ENCODE data around the gene AGAP1. TPM values are rescaled to one million over a fixed set of nuclear protein-coding genes. Genes with fewer than 3 reads are reported as not detected.

The AGAP1 gene
- total and polyA plus RNA-seq, 4 donors, result 36.1 to 79.4 (median 52.6) TPM

DNA sequence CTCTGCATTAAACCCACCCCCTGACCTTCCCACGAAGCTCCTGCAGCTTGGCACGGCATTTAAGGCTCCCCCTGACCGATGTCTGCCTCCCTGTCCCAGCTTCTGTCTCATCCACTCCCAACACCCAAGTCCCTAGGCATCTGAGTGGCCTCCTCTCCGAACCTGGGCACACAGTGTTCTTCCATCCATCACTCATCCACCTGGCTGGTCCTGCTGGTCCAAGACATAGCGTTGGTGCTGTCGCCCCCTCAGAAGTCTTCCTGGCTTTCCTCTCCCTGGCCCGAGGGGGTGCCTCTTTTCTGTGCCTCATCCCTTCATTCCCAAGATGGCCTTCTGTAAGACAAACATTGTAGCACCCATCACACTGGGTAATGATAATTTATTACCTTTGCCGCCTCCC is 350.7 kb downstream of the AGAP1 start:
- H3K4me1 ChIP-seq (ENCODE audit: control insufficient read depth, insufficient read depth, low read length), result peaks cover 18% of the 10 kb centered on the region
- DNase-seq (ENCODE audit: low read depth in 4 of 6, low spot score in 6 of 6), result no peak
- H3K4me3 ChIP-seq (ENCODE audit: low read depth, low read length), result no peak overlapping the region
- peaks cover 21% of the 10 kb centered on the region for H3K36me3 ChIP-seq (ENCODE audit: control insufficient read depth, insufficient read depth, low read length)
- H3K27ac ChIP-seq (ENCODE audit: low read depth, low read length), result no peak overlapping the region
- no peaks in the 10 kb centered on the region for H3K27me3 ChIP-seq (ENCODE audit: control insufficient read depth, insufficient read depth, low read length)
- no peaks in the 10 kb centered on the region for H3K9me3 ChIP-seq (ENCODE audit: control insufficient read depth, insufficient read depth, low read length)
- 97% methylated on average over 7 of the region's 8 CpGs for WGBS (ENCODE audit: insufficient coverage)

- Histone ChIP-seq H3K36me3 (ENCODE audit: control insufficient read depth, insufficient read depth, low read length) (peaks cover 22% of the 10 kb centered on the region), H3K27me3 (ENCODE audit: control insufficient read depth, insufficient read depth, low read length) (no peaks in the 10 kb centered on the region), H3K27ac (ENCODE audit: low read depth, low read length) (no peak overlapping the region), H3K9me3 (ENCODE audit: control insufficient read depth, insufficient read depth, low read length) (no peaks in the 10 kb centered on the region), H3K4me3 (ENCODE audit: low read depth, low read length) (no peak overlapping the region), H3K4me1 (ENCODE audit: control insufficient read depth, insufficient read depth, low read length) (peaks cover 23% of the 10 kb centered on the region)
- DNase-seq (ENCODE audit: low read depth in 4 of 6, low spot score in 6 of 6), result no peak
- 84% methylated on average over 2 of the region's 6 CpGs for WGBS (ENCODE audit: insufficient coverage)
Measured at GRCh38 chr2:235845245-235845644, 351.4 kb downstream of the AGAP1 start.

DNA sequence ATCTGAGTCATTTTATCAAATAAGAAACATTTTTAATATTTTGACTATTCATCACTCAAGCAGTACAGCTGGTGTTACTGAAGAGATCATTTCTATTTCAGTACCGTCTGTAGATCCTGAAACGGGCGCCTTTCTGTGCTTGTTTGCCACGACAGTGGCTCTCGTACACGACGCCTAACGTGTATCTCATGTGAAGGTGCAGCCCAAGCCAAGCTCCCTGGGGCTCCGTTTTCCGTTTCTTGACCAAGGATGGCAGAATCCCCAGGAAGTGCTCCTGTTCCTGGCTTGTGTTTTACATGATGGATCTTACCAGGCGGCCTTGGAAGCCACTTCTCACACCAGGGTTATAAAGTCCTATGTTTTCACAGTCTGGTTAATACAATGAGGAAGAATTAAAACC is 353.7 kb downstream of the AGAP1 start:
- H3K27me3 ChIP-seq (ENCODE audit: control insufficient read depth, insufficient read depth, low read length), result no peaks in the 10 kb centered on the region
- no peaks in the 10 kb centered on the region for H3K9me3 ChIP-seq (ENCODE audit: control insufficient read depth, insufficient read depth, low read length)
- H3K4me3 ChIP-seq (ENCODE audit: low read depth, low read length), result no peak overlapping the region
- no peak for DNase-seq (ENCODE audit: low read depth in 4 of 6, low spot score in 6 of 6)
- no peak overlapping the region for H3K27ac ChIP-seq (ENCODE audit: low read depth, low read length)
- H3K36me3 ChIP-seq (ENCODE audit: control insufficient read depth, insufficient read depth, low read length), result peaks cover 22% of the 10 kb centered on the region
- peaks cover 43% of the 10 kb centered on the region for H3K4me1 ChIP-seq (ENCODE audit: control insufficient read depth, insufficient read depth, low read length)
- 78% methylated on average over 10 of the region's 11 CpGs for WGBS (ENCODE audit: insufficient coverage)

GRCh38 chr2:235848055-235848454 is 354.2 kb downstream of the AGAP1 start:
- Histone ChIP-seq H3K4me1 (ENCODE audit: control insufficient read depth, insufficient read depth, low read length) (peaks cover 46% of the 10 kb centered on the region), H3K27me3 (ENCODE audit: control insufficient read depth, insufficient read depth, low read length) (no peaks in the 10 kb centered on the region), H3K27ac (ENCODE audit: low read depth, low read length) (no peak overlapping the region), H3K4me3 (ENCODE audit: low read depth, low read length) (no peak overlapping the region), H3K36me3 (ENCODE audit: control insufficient read depth, insufficient read depth, low read length) (peaks cover 20% of the 10 kb centered on the region), H3K9me3 (ENCODE audit: control insufficient read depth, insufficient read depth, low read length) (no peaks in the 10 kb centered on the region)
- WGBS (ENCODE audit: insufficient coverage), result 85% methylated on average over 4 of the region's 4 CpGs
- no peak for DNase-seq (ENCODE audit: low read depth in 4 of 6, low spot score in 6 of 6)

GRCh38 chr2:235848946-235849345 is 355.1 kb downstream of the AGAP1 start:
- H3K9me3 ChIP-seq (ENCODE audit: control insufficient read depth, insufficient read depth, low read length), result no peaks in the 10 kb centered on the region
- DNase-seq (ENCODE audit: low read depth in 4 of 6, low spot score in 6 of 6), result peak in 2 of 6 donors; percentile 71 to 82
- no peak overlapping the region for H3K27ac ChIP-seq (ENCODE audit: low read depth, low read length)
- no peak overlapping the region for H3K4me3 ChIP-seq (ENCODE audit: low read depth, low read length)
- WGBS (ENCODE audit: insufficient coverage), result 43% methylated on average over 1 of the region's 7 CpGs
- no peaks in the 10 kb centered on the region for H3K27me3 ChIP-seq (ENCODE audit: control insufficient read depth, insufficient read depth, low read length)
- peaks cover 42% of the 10 kb centered on the region for H3K4me1 ChIP-seq (ENCODE audit: control insufficient read depth, insufficient read depth, low read length)
- H3K36me3 ChIP-seq (ENCODE audit: control insufficient read depth, insufficient read depth, low read length), result peaks cover 12% of the 10 kb centered on the region

DNA sequence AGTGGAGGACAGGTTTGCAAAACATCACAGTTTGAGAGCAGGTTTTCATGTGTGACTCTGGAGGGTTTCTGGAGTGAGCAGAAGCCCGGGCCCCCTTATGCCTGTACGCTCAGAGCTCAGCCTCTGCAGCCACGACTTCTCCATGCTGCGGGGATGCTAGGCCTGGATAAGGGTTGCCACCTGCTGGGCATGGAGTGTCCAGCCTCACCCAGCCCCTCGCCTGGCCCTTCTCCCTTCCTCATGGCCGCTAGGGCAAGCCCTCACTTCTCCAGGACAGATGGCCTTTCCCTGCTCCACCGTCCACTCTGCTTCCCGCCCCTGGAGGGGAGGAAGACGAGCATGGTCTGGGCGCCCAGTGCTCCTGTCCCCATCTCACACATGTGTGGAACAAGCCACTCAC is 355.6 kb downstream of the AGAP1 start:
- no peak for DNase-seq (ENCODE audit: low read depth in 4 of 6, low spot score in 6 of 6)
- peaks cover 12% of the 10 kb centered on the region for H3K36me3 ChIP-seq (ENCODE audit: control insufficient read depth, insufficient read depth, low read length)
- peaks cover 42% of the 10 kb centered on the region for H3K4me1 ChIP-seq (ENCODE audit: control insufficient read depth, insufficient read depth, low read length)
- no peak overlapping the region for H3K27ac ChIP-seq (ENCODE audit: low read depth, low read length)
- 74% methylated on average over 6 of the region's 10 CpGs for WGBS (ENCODE audit: insufficient coverage)
- no peaks in the 10 kb centered on the region for H3K27me3 ChIP-seq (ENCODE audit: control insufficient read depth, insufficient read depth, low read length)
- H3K9me3 ChIP-seq (ENCODE audit: control insufficient read depth, insufficient read depth, low read length), result no peaks in the 10 kb centered on the region
- no peak overlapping the region for H3K4me3 ChIP-seq (ENCODE audit: low read depth, low read length)

DNA sequence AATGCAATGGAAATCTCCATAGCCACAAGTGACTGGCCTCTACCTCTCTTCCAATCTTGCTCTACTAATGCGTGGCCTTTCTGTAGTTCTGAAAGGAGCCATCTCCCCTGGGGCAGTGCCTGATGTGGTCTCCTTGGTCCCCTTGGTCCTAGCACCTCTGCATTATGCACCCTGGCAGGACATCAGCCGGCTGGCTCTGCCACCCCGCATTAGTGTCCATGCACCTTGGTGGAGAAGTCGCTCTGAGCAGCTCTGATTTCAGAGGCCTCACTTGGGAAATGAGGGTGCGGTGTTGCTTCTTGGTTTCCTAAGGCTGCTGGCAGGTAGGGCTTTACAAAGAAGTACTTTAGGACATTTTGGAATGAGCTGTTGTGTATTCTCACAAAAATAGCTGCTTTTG is 356.4 kb downstream of the AGAP1 start:
- no peak overlapping the region for H3K27ac ChIP-seq (ENCODE audit: low read depth, low read length)
- WGBS (ENCODE audit: insufficient coverage), result 82% methylated on average over 5 of the region's 5 CpGs
- no peak for DNase-seq (ENCODE audit: low read depth in 4 of 6, low spot score in 6 of 6)
- no peaks in the 10 kb centered on the region for H3K27me3 ChIP-seq (ENCODE audit: control insufficient read depth, insufficient read depth, low read length)
- peaks cover 12% of the 10 kb centered on the region for H3K36me3 ChIP-seq (ENCODE audit: control insufficient read depth, insufficient read depth, low read length)
- H3K4me3 ChIP-seq (ENCODE audit: low read depth, low read length), result no peak overlapping the region
- H3K9me3 ChIP-seq (ENCODE audit: control insufficient read depth, insufficient read depth, low read length), result no peaks in the 10 kb centered on the region
- H3K4me1 ChIP-seq (ENCODE audit: control insufficient read depth, insufficient read depth, low read length), result peaks cover 44% of the 10 kb centered on the region

DNA sequence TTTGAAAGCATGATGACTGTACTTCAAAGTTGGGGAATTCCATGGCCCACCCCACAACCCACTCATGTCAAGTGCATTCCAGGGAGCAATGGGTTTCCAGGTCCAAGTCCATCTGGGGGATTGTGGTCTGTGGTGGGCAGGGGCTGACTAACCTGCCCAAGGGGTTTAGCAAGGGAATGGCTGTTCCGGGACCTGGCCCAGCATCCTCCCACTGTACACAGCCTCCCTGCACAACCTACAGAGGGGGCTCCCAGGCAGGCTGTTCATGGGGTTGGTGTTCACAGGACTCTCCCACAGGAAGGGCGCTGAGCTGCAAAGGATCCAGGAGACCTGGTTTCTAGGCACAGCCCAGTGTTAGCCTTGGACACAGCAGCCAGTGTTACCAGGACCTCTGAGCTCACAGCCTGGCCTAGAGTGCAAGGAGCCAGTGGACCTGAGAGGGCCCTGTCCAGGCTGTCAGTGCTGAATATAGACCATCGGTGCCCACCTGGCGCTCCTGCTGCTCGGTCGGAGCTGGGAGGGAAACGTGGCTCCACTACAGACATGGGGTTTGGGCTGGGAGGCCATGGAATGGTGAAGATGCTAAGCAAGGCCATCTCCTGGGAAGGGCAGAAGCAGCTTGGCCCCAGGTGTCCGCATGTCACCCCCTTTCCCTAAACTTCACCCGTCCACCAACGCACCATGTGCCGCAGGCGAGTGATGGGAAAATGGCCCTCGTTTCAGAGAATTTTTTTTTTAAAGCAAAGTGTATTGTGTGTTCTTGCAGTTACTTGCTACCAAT is 357.1 kb downstream of the AGAP1 start:
- 91% methylated on average over 10 of the region's 13 CpGs for WGBS (ENCODE audit: insufficient coverage)
- no peak overlapping the region for H3K4me3 ChIP-seq (ENCODE audit: low read depth, low read length)
- no peaks in the 10 kb centered on the region for H3K9me3 ChIP-seq (ENCODE audit: control insufficient read depth, insufficient read depth, low read length)
- H3K36me3 ChIP-seq (ENCODE audit: control insufficient read depth, insufficient read depth, low read length), result peaks cover 9% of the 10 kb centered on the region
- H3K27me3 ChIP-seq (ENCODE audit: control insufficient read depth, insufficient read depth, low read length), result no peaks in the 10 kb centered on the region
- DNase-seq (ENCODE audit: low read depth in 4 of 6, low spot score in 6 of 6), result no peak
- peaks cover 44% of the 10 kb centered on the region for H3K4me1 ChIP-seq (ENCODE audit: control insufficient read depth, insufficient read depth, low read length)
- H3K27ac ChIP-seq (ENCODE audit: low read depth, low read length), result no peak overlapping the region

DNA sequence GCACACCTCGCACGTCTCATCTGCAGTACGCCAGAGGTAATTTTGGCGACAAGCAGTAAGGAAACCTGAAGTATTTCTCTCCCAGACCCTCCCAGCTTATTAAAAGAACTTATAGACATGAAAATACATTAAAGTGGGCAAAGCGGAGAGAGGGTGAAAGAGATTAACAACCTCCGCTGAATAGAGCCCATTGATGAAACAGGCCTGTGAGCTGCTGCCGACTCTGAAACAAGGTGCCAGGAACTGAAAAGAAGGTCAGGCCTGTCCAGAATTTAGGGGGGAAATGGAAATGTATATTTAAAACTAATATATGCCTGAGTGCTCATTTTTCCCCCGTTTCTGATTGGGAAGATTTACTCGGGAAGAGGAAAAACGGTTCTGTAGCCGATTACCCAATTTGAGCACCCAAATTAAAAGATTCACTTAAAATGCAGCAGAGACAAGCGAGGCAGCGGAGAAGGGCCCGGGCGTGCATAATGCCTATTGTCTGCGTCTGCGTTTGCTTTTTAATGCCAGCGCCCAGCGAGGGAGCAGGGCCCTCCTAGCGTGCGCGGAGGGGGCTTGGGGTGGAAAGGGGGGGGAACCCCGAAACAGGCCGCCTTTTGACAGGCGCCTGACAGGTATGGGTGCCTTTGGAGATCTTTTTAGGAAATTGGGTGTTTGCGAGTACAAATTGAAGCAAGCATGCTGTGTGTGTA is 358.1 kb downstream of the AGAP1 start:
- Histone ChIP-seq H3K36me3 (ENCODE audit: control insufficient read depth, insufficient read depth, low read length) (peaks cover 15% of the 10 kb centered on the region), H3K27me3 (ENCODE audit: control insufficient read depth, insufficient read depth, low read length) (no peaks in the 10 kb centered on the region), H3K27ac (ENCODE audit: low read depth, low read length) (no peak overlapping the region), H3K4me3 (ENCODE audit: low read depth, low read length) (no peak overlapping the region), H3K4me1 (ENCODE audit: control insufficient read depth, insufficient read depth, low read length) (peaks cover 49% of the 10 kb centered on the region), H3K9me3 (ENCODE audit: control insufficient read depth, insufficient read depth, low read length) (no peaks in the 10 kb centered on the region)
- DNase-seq (ENCODE audit: low read depth in 4 of 6, low spot score in 6 of 6), result peak in 1 of 6 donors; percentile 74
- 37% methylated on average over 23 of the region's 26 CpGs for WGBS (ENCODE audit: insufficient coverage)

DNA sequence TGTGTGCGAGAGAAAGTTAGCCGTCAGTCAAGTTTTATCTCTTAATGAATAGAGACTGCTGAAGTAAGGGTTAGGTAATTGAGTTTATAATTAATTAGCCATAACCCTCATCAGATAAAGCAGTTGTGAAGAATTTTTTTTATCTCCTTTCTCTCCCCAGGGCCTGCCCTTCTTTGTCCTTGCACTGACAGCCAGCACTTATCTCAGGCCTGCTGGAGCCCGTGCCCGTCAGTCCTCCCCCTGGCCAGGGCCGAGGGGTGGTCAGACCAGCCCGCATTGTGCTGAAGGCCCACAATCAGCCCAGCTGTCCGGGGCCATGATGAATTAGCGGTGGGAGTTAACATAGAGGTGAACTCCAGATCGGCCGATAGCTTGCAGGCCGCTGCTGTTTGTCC is 358.7 kb downstream of the AGAP1 start:
- Histone ChIP-seq H3K27me3 (ENCODE audit: control insufficient read depth, insufficient read depth, low read length) (no peaks in the 10 kb centered on the region), H3K4me3 (ENCODE audit: low read depth, low read length) (no peak overlapping the region), H3K36me3 (ENCODE audit: control insufficient read depth, insufficient read depth, low read length) (peaks cover 15% of the 10 kb centered on the region), H3K4me1 (ENCODE audit: control insufficient read depth, insufficient read depth, low read length) (peaks cover 49% of the 10 kb centered on the region), H3K9me3 (ENCODE audit: control insufficient read depth, insufficient read depth, low read length) (no peaks in the 10 kb centered on the region), H3K27ac (ENCODE audit: low read depth, low read length) (no peak overlapping the region)
- 43% methylated on average over 5 of the region's 11 CpGs for WGBS (ENCODE audit: insufficient coverage)
- peak in 1 of 6 donors; percentile 37 for DNase-seq (ENCODE audit: low read depth in 4 of 6, low spot score in 6 of 6)

All from spinal cord (tissue), 10 donors.